SH-SY5Y (cell line): Measurements from ENCODE around the gene RNF215.

Experiments used
- GATA2 ChIP-seq: IDR thresholded peaks from 2 replicates; pipeline ENCODE4 v1.6.1; 2011; ENCODE audit warnings: mild to moderate bottlenecking, low read depth, low read length
- GATA3 ChIP-seq: IDR thresholded peaks from 2 replicates; pipeline ENCODE4 v1.6.1; 2011; ENCODE audit warnings: low read depth, mild to moderate bottlenecking, low read length, moderate library complexity

- TF ChIP-seq GATA2 (no peak), GATA3 (no peak)
These were observed 38.6 kb upstream of the RNF215 start, which contains the start of gene MTFP1 for GRCh38 chr22:30425616-30426387.
